Epithelial cell of esophagus (primary cell): ENCODE data around the gene WNT5A.

Experiments used
- DNase-seq: peaks from one replicate; pipeline ENCODE4 v3.0.0; 2010; ENCODE audit warnings: low read depth
- H3K4me3 ChIP-seq: 2 replicates; pipeline ENCODE4 v1.5.1; 2011; ENCODE audit warnings: mild to moderate bottlenecking, low read length, control low read depth
- CTCF ChIP-seq: IDR thresholded peaks from 2 replicates; pipeline ENCODE4 v1.5.1; 2011; ENCODE audit warnings: low read depth, mild to moderate bottlenecking, low read length, control low read depth, inconsistent platforms; ENCODE audit not compliant: insufficient read depth; ENCODE audit errors: missing control alignments

The WNT5A gene

GRCh38 chr3:55439657-55440056, 47.4 kb downstream of the WNT5A start:
- DNase-seq = no peak
- H3K4me3 ChIP-seq = no peak overlapping the region
- TF ChIP-seq CTCF = no peak

- DNase-seq = no peak
- no peak for TF ChIP-seq CTCF
- no peak overlapping the region for H3K4me3 ChIP-seq
Observed at GRCh38 chr3:55436644-55437043, 50.5 kb downstream of the WNT5A start.

- DNase-seq = no peak
- no peak for TF ChIP-seq CTCF
- no peak overlapping the region for H3K4me3 ChIP-seq
Observed at GRCh38 chr3:55435491-55435890, 51.6 kb downstream of the WNT5A start.

GRCh38 chr3:55434789-55435188, 52.3 kb downstream of the WNT5A start:
- H3K4me3 ChIP-seq = no peak overlapping the region
- peak; percentile 37 for DNase-seq
- peak; percentile 34 for TF ChIP-seq CTCF

GRCh38 chr3:55431041-55431440, 56.1 kb downstream of the WNT5A start:
- no peak for TF ChIP-seq CTCF
- H3K4me3 ChIP-seq = no peak overlapping the region
- no peak for DNase-seq

- TF ChIP-seq CTCF = no peak
- DNase-seq = peak; percentile 25
- no peak overlapping the region for H3K4me3 ChIP-seq
Observed at GRCh38 chr3:55427739-55428138, 59.4 kb downstream of the WNT5A start.

- no peak for DNase-seq
- H3K4me3 ChIP-seq = no peak overlapping the region
- TF ChIP-seq CTCF = no peak
Observed at GRCh38 chr3:55426486-55426885, 60.6 kb downstream of the WNT5A start.
